ENCODE results near the gene YIPF1. TPM values are rescaled to one million over a fixed set of nuclear protein-coding genes. Genes with fewer than 3 reads are reported as not detected.
A peak's percentile ranks its signal among the peaks of the same experiment; 100 is the strongest.

YIPF1 gene
- total and polyA plus RNA-seq, 4 donors, result 19.9 to 33.3 (median 25.1) TPM

DNA sequence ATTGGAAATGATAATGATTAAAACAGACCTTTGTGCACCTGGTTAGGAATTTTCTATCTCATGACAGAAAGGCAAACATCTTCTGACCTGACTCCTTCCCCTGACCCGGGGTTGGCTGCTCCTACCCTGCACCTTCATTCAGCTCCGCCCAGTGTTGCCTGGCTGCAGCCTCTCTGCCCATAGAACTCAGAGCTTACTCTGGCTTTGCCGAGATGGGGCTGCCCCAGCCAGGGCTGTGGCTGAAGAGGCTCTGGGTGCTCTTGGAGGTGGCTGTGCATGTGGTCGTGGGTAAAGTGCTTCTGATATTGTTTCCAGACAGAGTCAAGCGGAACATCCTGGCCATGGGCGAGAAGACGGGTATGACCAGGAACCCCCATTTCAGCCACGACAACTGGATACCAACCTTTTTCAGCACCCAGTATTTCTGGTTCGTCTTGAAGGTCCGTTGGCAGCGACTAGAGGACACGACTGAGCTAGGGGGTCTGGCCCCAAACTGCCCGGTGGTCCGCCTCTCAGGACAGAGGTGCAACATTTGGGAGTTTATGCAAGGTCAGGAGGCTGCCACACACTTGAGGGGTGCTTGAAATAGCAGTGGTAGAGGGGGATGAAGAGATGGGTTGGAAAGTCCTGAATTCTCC lies 4.5 kb upstream of the YIPF1 start, which contains the start of gene DIO1:
Gene DIO1, plus strand, starts transcription at position 189 of the 638 bp plus-strand sequence. Its CDS starts 24 bp downstream, at position 213.
- 73 to 87% methylated on average over 14 of the region's 14 CpGs for WGBS, 2 donors
- DNase-seq (no peak), ATAC-seq (ENCODE audit: insufficient read depth, low FRiP score) (no peak)
- Histone ChIP-seq H3K27me3 (ENCODE audit: control insufficient read depth in 3 of 3, insufficient read depth in 3 of 3, low read length in 2 of 3) (no peaks in the 10 kb centered on the region), H3K36me3 (ENCODE audit: control insufficient read depth in 4 of 4, insufficient read depth in 4 of 4, low read length in 4 of 4) (no peaks in the 10 kb centered on the region), H3K4me3 (no peak within 1 kb of the TSS), H3K27ac (ENCODE audit: low read depth in 1 of 2, low read length in 1 of 2) (peak within 1 kb of the TSS in 1 of 2 donors; percentile 45), H3K9me3 (ENCODE audit: control insufficient read depth in 4 of 4, insufficient read depth in 3 of 4, low read length in 3 of 4) (no peaks in the 10 kb centered on the region), H3K9ac (ENCODE audit: insufficient read depth in 1 of 2, low read length in 2 of 2) (no peak within 1 kb of the TSS), H3K4me1 (ENCODE audit: control insufficient read depth in 5 of 5, insufficient read depth in 5 of 5, low read length in 5 of 5) (peaks cover 1 to 10% (median 7%) of the 10 kb centered on the region in 5 donors)
- TF ChIP-seq, protein P1, sequence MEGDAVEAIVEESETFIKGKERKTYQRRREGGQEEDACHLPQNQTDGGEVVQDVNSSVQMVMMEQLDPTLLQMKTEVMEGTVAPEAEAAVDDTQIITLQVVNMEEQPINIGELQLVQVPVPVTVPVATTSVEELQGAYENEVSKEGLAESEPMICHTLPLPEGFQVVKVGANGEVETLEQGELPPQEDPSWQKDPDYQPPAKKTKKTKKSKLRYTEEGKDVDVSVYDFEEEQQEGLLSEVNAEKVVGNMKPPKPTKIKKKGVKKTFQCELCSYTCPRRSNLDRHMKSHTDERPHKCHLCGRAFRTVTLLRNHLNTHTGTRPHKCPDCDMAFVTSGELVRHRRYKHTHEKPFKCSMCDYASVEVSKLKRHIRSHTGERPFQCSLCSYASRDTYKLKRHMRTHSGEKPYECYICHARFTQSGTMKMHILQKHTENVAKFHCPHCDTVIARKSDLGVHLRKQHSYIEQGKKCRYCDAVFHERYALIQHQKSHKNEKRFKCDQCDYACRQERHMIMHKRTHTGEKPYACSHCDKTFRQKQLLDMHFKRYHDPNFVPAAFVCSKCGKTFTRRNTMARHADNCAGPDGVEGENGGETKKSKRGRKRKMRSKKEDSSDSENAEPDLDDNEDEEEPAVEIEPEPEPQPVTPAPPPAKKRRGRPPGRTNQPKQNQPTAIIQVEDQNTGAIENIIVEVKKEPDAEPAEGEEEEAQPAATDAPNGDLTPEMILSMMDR (IDR thresholded peaks at IDR 0.05; ENCODE audit: control extremely low read depth, extremely low read depth), result no peak

DNA sequence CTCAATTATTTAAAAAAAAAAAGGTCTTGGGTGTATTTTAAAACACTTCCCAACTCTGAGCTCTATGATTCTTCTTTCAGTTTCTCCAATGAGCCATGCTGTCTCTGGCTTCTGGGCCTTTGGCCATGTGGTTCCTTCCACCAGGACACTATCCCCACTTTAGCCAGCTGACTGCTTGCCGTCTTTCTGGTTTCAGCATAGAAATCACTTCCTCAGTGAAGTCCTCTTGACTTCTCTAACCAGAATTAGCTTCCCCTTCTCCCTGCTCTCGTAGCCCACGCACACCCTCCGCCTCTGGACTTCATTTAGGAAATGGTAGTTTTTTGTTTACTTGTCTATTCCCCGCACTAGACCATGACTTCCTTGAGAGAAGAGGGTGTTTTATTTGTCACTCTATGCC lies 3.3 kb upstream of the YIPF1 start:
- 14 to 47% methylated on average over 5 of the region's 5 CpGs for WGBS, 2 donors
- no peak for ATAC-seq (ENCODE audit: insufficient read depth, low FRiP score)

GRCh38 chr1:53891678-53892077 lies 2.1 kb upstream of the YIPF1 start:
- WGBS, 2 donors, result 93 to 94% methylated on average over 2 of the region's 2 CpGs
- DNase-seq (no peak), ATAC-seq (ENCODE audit: insufficient read depth, low FRiP score) (no peak)
- Histone ChIP-seq H3K9ac (ENCODE audit: insufficient read depth in 1 of 2, low read length in 2 of 2) (no peak overlapping the region), H3K27me3 (ENCODE audit: control insufficient read depth in 3 of 3, insufficient read depth in 3 of 3, low read length in 2 of 3) (no peaks in the 10 kb centered on the region), H3K27ac (ENCODE audit: low read depth in 1 of 2, low read length in 1 of 2) (no peak overlapping the region), H3K9me3 (ENCODE audit: control insufficient read depth in 4 of 4, insufficient read depth in 3 of 4, low read length in 3 of 4) (no peaks in the 10 kb centered on the region), H3K36me3 (ENCODE audit: control insufficient read depth in 4 of 4, insufficient read depth in 4 of 4, low read length in 4 of 4) (peaks cover 0 to 4% (median 0%) of the 10 kb centered on the region in 4 donors), H3K4me1 (ENCODE audit: control insufficient read depth in 5 of 5, insufficient read depth in 5 of 5, low read length in 5 of 5) (peaks cover 0 to 16% (median 4%) of the 10 kb centered on the region in 5 donors), H3K4me3 (no peak overlapping the region)
- TF ChIP-seq, protein P1 (IDR thresholded peaks at IDR 0.05; ENCODE audit: control extremely low read depth, extremely low read depth), result no peak

More for the DNA sequence above, 3.3 kb upstream of the YIPF1 start:
- Histone ChIP-seq H3K4me1 (ENCODE audit: control insufficient read depth in 5 of 5, insufficient read depth in 5 of 5, low read length in 5 of 5) (peaks cover 0 to 16% (median 4%) of the 10 kb centered on the region in 5 donors), H3K4me3 (no peak overlapping the region), H3K27ac (ENCODE audit: low read depth in 1 of 2, low read length in 1 of 2) (peak overlapping the region in 1 of 2 donors; percentile 45), H3K27me3 (ENCODE audit: control insufficient read depth in 3 of 3, insufficient read depth in 3 of 3, low read length in 2 of 3) (no peaks in the 10 kb centered on the region), H3K9ac (ENCODE audit: insufficient read depth in 1 of 2, low read length in 2 of 2) (no peak overlapping the region), H3K36me3 (ENCODE audit: control insufficient read depth in 4 of 4, insufficient read depth in 4 of 4, low read length in 4 of 4) (no peaks in the 10 kb centered on the region), H3K9me3 (ENCODE audit: control insufficient read depth in 4 of 4, insufficient read depth in 3 of 4, low read length in 3 of 4) (no peaks in the 10 kb centered on the region)
- TF ChIP-seq, protein P1 (IDR thresholded peaks at IDR 0.05; ENCODE audit: control extremely low read depth, extremely low read depth), result no peak
- no peak for DNase-seq
